ENCODE results near the gene APBB1IP.
A peak's percentile ranks its signal among the peaks of the same experiment; 100 is the strongest.
"Not testable (repeated sequence)": the region's sequence is repeated elsewhere in the genome, so short reads cannot be mapped to it uniquely, and the experiment has no call there.

Gene APBB1IP, protein sequence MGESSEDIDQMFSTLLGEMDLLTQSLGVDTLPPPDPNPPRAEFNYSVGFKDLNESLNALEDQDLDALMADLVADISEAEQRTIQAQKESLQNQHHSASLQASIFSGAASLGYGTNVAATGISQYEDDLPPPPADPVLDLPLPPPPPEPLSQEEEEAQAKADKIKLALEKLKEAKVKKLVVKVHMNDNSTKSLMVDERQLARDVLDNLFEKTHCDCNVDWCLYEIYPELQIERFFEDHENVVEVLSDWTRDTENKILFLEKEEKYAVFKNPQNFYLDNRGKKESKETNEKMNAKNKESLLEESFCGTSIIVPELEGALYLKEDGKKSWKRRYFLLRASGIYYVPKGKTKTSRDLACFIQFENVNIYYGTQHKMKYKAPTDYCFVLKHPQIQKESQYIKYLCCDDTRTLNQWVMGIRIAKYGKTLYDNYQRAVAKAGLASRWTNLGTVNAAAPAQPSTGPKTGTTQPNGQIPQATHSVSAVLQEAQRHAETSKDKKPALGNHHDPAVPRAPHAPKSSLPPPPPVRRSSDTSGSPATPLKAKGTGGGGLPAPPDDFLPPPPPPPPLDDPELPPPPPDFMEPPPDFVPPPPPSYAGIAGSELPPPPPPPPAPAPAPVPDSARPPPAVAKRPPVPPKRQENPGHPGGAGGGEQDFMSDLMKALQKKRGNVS

DNA sequence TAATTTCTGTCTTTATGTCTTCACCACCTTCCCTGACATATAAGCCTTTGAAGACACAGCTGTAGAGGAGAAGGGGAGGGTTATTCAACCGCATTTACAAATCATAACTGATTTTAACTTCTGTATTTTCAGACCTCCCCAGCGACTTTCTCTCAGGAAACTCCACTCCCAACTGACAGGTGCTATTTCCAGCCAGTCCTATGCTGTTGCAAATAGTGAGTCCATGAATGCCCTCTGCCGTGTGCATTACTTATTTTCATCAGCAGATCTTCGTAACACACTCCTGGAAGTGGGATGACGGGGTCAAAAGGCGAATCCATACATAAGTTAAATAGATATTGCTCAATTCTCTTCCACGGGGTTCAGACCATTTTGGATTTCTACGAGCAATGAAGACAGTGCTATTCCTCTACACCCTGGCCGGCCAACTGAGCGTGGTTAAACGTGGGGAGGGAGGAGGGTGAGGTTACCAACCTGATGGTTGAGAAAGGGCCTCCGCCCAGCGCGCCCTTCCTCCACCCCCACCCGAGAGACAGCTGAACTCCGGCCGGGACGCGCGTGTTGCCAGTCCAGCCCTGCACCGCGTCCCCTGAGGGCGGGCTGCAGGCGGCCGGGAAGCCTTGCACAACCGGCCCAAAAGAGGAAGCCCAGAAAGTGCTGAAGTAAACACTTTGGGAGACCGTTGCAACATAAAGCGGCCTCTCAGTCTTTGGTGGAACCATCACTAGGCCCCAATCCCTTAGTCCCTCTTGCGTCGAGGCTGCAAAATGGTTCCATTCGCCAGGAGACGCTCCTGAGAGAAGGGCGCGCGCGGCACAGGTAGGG, at the start of gene APBB1IP:
Gene APBB1IP (plus strand): TSS at position 705 of the 825 bp plus-strand sequence. CDS start 53,986 bp downstream, outside the sequence.
- peak within 1 kb of the TSS; percentile 53 for H3K4me3 ChIP-seq (ENCODE audit: low read length)
- TF ChIP-seq, protein P1, sequence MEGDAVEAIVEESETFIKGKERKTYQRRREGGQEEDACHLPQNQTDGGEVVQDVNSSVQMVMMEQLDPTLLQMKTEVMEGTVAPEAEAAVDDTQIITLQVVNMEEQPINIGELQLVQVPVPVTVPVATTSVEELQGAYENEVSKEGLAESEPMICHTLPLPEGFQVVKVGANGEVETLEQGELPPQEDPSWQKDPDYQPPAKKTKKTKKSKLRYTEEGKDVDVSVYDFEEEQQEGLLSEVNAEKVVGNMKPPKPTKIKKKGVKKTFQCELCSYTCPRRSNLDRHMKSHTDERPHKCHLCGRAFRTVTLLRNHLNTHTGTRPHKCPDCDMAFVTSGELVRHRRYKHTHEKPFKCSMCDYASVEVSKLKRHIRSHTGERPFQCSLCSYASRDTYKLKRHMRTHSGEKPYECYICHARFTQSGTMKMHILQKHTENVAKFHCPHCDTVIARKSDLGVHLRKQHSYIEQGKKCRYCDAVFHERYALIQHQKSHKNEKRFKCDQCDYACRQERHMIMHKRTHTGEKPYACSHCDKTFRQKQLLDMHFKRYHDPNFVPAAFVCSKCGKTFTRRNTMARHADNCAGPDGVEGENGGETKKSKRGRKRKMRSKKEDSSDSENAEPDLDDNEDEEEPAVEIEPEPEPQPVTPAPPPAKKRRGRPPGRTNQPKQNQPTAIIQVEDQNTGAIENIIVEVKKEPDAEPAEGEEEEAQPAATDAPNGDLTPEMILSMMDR (conservative IDR thresholded peaks at IDR 0.05; ENCODE audit: low read depth, low read length), result no peak
- DNase-seq (ENCODE audit: low read depth), result no peak

DNA sequence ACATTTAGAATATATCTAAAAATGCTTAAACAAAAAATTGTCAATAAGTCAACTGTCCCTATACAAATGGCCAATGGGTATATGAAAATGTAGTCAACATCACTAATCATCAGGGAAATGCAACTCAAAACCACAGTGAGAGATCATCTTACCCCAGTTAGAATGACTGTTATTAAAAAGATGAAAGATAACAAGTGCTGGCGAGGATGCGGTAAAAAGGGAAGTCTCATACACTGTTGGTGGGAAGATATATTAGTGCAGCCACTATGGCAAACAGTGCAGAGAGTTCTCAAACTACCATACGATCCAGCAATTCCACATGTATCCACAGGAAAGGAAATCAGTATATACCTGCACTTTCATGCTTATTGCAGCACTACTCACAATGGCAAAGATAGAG, 48.6 kb upstream of the APBB1IP start:
- no peak for DNase-seq (ENCODE audit: low read depth)
- H3K4me3 ChIP-seq (ENCODE audit: low read length), result no peak overlapping the region
- TF ChIP-seq, protein P1 (conservative IDR thresholded peaks at IDR 0.05; ENCODE audit: low read depth, low read length), result no peak

DNA sequence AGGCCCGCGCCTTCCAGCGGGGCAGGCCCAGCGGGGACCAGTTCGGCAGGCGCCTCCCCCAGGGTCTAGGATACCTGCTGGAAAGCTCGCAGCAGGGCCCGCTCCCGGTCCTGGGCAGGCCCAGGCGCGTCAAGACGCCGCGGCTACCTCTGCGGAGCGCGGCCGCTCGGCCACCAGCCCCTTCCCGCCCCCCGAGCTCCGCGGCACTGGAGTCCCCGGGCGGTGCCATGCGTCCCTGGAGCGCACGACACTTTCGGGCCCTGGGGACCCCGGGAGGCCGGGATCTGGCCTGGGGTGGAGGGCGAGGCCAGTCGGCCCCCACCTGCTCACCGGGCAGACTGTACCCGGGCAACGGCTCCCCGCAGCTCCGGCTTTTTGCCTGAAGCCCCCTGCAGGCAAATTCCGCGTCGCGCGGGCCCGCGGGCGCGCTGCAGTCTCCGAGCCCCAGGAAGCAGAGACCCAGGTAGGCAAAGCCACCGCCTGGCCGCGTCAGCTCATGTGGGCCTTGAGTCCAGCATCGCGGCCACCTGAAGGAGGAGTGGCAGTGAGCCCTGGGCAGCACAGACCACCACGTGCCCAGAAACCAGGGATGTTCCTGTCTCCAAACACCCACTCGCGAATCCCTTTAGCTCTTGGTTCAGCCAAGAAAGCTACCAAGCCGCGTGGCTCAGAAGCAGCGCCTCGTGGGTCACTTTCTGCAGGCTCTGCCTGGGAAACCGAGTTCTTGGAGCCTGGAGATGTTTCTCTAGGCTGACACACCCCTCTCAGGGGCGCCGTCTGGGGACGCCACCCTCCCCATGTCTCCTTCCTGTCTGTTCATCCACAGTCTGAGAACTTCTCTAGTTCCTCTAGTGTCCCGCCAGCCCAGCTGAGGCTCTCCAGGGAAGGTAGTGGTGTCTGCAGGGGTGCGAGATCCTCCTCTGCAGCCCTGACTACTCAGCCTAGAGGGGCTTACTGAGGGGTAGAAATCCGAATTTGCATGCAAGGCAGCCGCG, 46.1 kb upstream of the APBB1IP start:
- no peak for DNase-seq (ENCODE audit: low read depth)
- TF ChIP-seq, protein P1 (conservative IDR thresholded peaks at IDR 0.05; ENCODE audit: low read depth, low read length), result no peak
- H3K4me3 ChIP-seq (ENCODE audit: low read length), result peak overlapping the region; percentile 22

DNA sequence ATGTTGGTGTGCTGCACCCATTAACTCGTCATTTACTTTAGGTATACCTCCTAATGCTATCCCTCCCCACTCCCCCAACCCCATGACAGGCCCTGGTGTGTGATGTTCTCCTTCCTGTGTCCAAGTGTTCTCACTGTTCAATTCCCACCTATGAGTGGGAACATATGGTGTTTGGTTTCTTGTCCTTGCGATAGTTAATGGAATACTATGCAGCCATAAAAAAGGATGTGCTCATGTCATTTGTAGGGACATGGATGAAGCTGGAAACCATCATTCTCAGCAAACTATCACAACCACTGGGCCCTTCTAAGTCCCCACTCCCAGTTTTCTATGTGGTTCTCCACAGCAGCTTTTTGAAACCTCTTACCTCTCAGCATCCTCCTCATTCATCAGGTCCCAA, 39.8 kb upstream of the APBB1IP start:
- H3K4me3 ChIP-seq (ENCODE audit: low read length); DNase-seq (ENCODE audit: low read depth): not testable (repeated sequence)

DNA sequence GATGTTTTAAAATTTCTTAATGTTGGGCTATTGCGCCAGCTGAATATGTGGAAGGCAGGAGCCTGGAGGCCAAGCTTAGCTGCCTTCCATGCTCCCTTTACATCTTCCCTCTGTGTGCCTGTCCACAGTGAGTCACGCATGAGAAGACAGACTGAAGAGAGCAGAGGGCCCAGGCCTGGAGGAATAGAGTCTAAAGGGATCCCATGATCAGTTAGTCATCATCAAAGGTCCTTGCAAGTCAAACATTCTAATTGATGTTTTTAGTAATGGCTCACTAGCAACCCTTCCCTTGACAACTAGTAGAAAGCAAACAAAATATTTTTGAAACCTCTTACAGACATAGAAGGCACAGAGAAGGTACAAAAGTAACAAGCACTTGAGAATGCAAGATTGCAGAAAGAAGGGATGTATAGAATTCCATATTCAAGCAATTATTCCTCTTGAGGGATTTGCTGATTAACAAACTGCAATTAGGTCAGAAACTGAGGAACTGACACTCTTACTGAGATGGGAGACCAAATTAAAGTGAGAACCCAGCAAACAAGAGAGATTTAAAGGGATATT, 30.7 kb upstream of the APBB1IP start:
- TF ChIP-seq, protein P1 (conservative IDR thresholded peaks at IDR 0.05; ENCODE audit: low read depth, low read length), result no peak
- DNase-seq (ENCODE audit: low read depth), result peak; percentile 93
- H3K4me3 ChIP-seq (ENCODE audit: low read length), result no peak overlapping the region

DNA sequence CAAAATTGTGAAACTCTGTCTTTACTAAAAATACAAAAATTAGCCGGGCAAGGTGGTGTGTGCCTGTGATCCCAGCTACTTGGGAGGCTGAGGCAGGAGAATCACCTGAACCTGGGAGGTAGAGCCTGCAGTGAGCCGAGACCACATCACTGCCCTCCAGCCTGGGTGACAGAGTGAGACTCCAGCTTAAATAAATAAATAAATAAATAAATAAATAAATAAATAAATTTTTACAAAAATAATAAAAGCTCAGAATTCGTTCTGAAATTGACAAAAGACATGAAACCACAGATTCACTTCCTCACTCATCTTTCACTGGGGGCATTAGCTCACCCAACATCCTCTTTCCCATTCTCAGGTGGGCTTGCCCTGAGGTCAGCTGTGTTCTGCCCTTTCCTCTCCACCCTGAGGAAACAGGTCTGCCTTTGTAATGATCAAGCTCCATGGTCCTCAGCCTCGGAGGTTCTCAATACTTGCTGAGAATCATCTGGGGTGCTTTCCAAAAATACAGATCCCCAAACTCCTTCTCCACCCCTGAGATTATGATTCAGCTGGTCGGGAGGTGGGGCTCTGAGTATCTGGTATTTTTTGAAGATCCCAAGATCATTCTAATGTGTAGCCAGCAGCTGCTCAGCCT, 29.2 kb upstream of the APBB1IP start:
- no peak overlapping the region for H3K4me3 ChIP-seq (ENCODE audit: low read length)
- DNase-seq (ENCODE audit: low read depth), result no peak
- TF ChIP-seq, protein P1 (conservative IDR thresholded peaks at IDR 0.05; ENCODE audit: low read depth, low read length), result no peak
